ENCODE data around the gene ANKRD36C. TPM values are rescaled to one million over a fixed set of nuclear protein-coding genes. Genes with fewer than 3 reads are reported as not detected.
"Not testable (repeated sequence)": the region's sequence is repeated elsewhere in the genome, so short reads cannot be mapped to it uniquely, and the experiment has no call there.

ANKRD36C gene
- total RNA-seq, 1 donor from 2014 or later = 86.4 TPM

GRCh38 chr2:95799147-95799889 lies 192.3 kb downstream of the ANKRD36C start:
- DNase-seq (ENCODE audit: low spot score) = not testable (repeated sequence)

DNA sequence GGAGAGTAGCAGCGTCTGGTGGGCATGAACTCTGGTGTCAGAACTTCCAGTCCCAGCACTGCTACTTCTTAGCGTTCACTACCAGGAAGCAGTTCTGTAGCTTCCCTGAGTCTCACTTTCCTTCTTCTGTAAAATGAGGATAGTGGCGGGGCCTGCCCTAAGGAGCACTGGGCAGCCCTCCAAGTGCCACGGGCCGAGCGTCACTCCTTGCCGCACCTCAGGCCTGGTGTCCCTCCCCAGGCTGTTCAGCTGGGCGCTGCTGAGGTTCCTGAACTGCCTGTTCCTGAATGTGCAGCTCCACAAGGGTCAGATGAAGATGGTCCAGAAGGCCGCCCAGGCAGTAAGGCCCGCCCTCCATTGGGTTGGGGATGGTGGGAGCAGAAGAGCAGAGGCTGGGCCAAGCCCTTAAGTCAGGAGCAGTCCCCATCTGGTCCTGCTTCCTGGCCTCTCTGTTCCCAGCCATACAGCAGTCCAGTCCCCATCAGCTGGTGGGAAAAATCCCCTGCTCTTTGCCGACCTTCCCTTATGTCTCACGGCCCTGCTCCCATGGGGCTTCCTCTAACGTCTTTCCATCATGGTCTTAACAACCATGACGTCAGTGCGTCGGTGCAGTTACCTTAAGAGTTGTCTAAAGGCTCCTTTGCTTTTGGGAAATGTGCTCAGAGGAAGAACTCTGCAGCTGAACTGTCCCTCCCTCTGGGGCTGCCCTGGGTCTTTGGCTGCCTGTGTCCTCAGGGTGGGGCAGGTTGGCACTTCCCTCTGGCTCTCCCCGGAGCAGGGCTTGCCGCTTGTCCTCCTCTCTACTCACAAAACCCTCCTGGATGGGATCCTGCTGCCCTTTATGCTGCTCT lies 195.2 kb downstream of the ANKRD36C start:
- not testable (repeated sequence) for DNase-seq (ENCODE audit: low spot score)

DNA sequence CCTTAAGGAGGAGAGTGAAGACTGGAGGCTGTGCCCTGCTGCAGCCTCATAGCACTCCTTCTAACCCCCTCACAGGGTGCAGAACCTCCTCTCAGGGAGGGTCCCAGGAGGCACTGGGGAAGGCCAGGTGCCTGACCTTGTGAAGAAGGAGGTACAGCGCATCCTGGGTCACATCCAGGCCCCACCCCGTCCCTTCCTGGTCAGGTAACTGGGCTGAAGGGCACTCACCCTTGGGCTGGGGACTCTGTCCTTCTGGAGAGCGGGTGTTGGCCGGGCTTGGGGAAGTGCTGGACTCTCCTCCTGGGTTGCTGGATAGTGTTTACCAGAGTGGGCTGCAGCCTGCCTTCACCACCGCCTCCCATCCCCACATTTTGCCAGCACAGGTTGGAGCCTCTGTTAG lies 197.7 kb downstream of the ANKRD36C start:
- DNase-seq (ENCODE audit: low spot score) = not testable (repeated sequence)

- DNase-seq (ENCODE audit: low spot score) = not testable (repeated sequence)
Measured at GRCh38 chr2:95790180-95790579, 201.4 kb downstream of the ANKRD36C start.

- not testable (repeated sequence) for DNase-seq (ENCODE audit: low spot score)
Measured at GRCh38 chr2:95789385-95789784, 202.2 kb downstream of the ANKRD36C start.

DNA sequence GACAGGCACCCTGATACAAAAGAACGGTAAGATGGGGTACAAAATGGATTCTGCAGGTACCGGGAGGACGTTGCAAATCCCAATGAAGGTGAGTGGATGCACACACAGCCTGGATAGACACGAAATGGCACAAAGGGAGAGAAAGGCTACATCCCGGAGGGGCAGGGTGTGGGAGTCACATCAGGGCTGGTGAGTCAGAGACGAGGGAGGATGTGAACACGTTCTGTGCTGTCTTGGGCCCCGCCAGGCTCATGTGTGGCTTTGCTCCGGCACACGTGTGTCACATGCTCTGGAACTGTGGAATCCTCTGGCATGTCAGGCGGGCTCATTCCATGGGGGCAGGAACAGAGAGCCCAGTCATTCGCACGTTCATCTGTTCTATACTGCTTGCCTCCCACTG lies 203.0 kb downstream of the ANKRD36C start:
- not testable (repeated sequence) for DNase-seq (ENCODE audit: low spot score)

Other genes starting within 250 kb of the ANKRD36C start
- gene GPAT2, start 43.1 kb upstream of the ANKRD36C start, total RNA-seq (ENCODE audit: insufficient read depth, low replicate concordance) = 2.6 TPM
- gene ADRA2B, start 124.7 kb upstream of the ANKRD36C start, total RNA-seq (ENCODE audit: insufficient read depth, low replicate concordance) = 1.9 TPM
- 1.4 TPM for gene ASTL, start 146.7 kb upstream of the ANKRD36C start, total RNA-seq (ENCODE audit: insufficient read depth, low replicate concordance)
- gene DUSP2, start 153.6 kb upstream of the ANKRD36C start, total RNA-seq (ENCODE audit: insufficient read depth, low replicate concordance) = 28.9 TPM
- 42.1 TPM for gene STARD7, start 217.0 kb upstream of the ANKRD36C start, total RNA-seq (ENCODE audit: insufficient read depth, low replicate concordance)